Ovary (tissue), 9 donors: ENCODE measurements around the gene PBX1. TPM values are rescaled to one million over a fixed set of nuclear protein-coding genes. Genes with fewer than 3 reads are reported as not detected.

Experiments used
- DNase-seq, 5 donors: peaks; one replicate each; pipeline ENCODE4 v3.0.0-alpha.2; 2019 to 2020
- H3K27ac ChIP-seq, 2 donors: fragments of 200-600 bp; one replicate each; pipeline versions ENCODE4 v1.5.1 to v1.8.0; 2019 to 2022
- H3K27me3 ChIP-seq: fragments of 200-600 bp; one replicate; pipeline ENCODE4 v1.8.0; 2022
- H3K36me3 ChIP-seq: fragments of 200-600 bp; sonication (generic); one replicate; pipeline ENCODE4 v1.5.1; 2019
- H3K4me1 ChIP-seq: one replicate; pipeline ENCODE4 v1.8.1; 2013; ENCODE audit warnings: mild to moderate bottlenecking, moderate library complexity; ENCODE audit not compliant: insufficient read depth
- H3K4me3 ChIP-seq: fragments of 200-600 bp; sonication (generic); one replicate; pipeline ENCODE4 v1.5.1; 2017
- H3K9me3 ChIP-seq, 2 donors: fragments of 200-600 bp in 1 of 2; sonication (generic) in 1 of 2; one replicate each; pipeline versions ENCODE4 v1.5.1 to v1.8.1; 2013 to 2019; ENCODE audit warnings: mild to moderate bottlenecking in 1 of 2, moderate library complexity in 1 of 2
- EP300 ChIP-seq: sonication (generic); formaldehyde crosslinking; IDR thresholded peaks from one replicate; pipeline ENCODE4 v1.6.1; 2017; ENCODE audit warnings: antibody characterized with exemption
- POLR2A ChIP-seq: fragments of 450-650 bp; IDR thresholded peaks from one replicate; pipeline ENCODE4 v1.6.1; 2017; ENCODE audit warnings: antibody characterized with exemption, mild to moderate bottlenecking, moderate library complexity
- WGBS, 3 donors: extraction: QIAGEN DNeasy Blood & Tissue Kit in 1 of 3; methylation state at CpG; one replicate each; pipeline versions ENCODE4 v1.1.5 to v1.1.7; 2013 to 2017; 5-methylcytosine and 5-hydroxymethylcytosine counted together
- intact Hi-C, 4 donors: fragments of 100-400 bp; cut with DNase I; formaldehyde crosslinking; loops; one replicate each; pipeline versions ENCODE4 v1.11.0 to v1.15.1; 2022 to 2023
- polyA plus RNA-seq, 2 donors: library from polyadenylated mRNA; stranded (reverse); fragments of 200-250 nt in 1 of 2; fragments of 350-450 nt in 1 of 2; fragmentation: Illumina TruSeq in 1 of 2; extraction: RNeasy Lipid Tissue Mini Kit (QIAGEN cat#74804) in 1 of 2; gene quantifications; one replicate each; pipeline ENCODE4 v1.2.3, GENCODE V29; 2013 to 2014
- total RNA-seq, 7 donors: library from RNA; depleted of rRNA in 2 of 7; stranded (reverse); fragments of >200 nt in 2 of 7; fragmentation: NEBNext Ultra II Directional in 3 of 7; extraction: Animal tissue kit (Norgen Biotek cat#: 25700) in 3 of 7; gene quantifications; one replicate each; pipeline versions ENCODE4 v1.1.0 to v1.2.4, GENCODE V29; 2016 to 2023
- TF ChIP-seq, protein P1 (sequence below), 3 donors: fragments of 450-650 bp in 2 of 3; fragments of 200-600 bp in 1 of 3; IDR thresholded peaks; one replicate each; pipeline versions ENCODE4 v1.5.1 to v1.8.0; 2016 to 2022; ENCODE audit warnings: antibody characterized with exemption in 3 of 3, mild to moderate bottlenecking in 1 of 3
- donor health status: DM: no; HTN: no; CAD: no; lungs with moderate emphysema.
- donor health status: DM: no; HTN: no; CAD: no.
- donor health status: Bipolar disorder and iron deficiency.
- donor health status: DM: yes; HTN: yes; CAD: no.
- donor health status: DM: no; HTN: no; CAD: no.
- donor health status: DM: yes; HTN: yes; CAD: no.

PBX1 gene
- total and polyA plus RNA-seq, 9 donors: 43.7 to 220 (median 142) TPM

DNA sequence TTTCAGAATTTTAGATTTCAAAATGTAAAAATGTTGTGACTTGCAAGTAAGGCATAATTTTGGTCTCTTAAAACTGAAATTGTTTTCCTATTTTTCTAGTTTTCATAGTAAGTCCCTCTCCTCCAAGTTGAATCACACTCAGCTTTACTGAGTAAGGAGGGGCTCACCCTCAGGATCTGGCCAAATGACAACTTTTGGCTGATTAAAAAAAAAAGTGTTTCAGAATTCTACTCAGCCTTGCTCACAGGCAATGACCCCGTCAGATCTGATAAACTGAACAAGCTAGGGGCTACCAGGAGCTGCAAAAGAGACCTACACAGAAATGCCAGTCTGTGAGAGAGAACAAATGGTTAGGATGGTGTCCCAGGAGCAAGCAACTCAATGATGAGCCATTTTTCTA is 159.8 kb downstream of the PBX1 start:
- Histone ChIP-seq H3K36me3 (no peaks in the 10 kb centered on the region), H3K4me1 (peaks cover 25% of the 10 kb centered on the region), H3K27me3 (no peaks in the 10 kb centered on the region), H3K4me3 (no peak overlapping the region), H3K27ac (peak overlapping the region in 1 of 2 donors; percentile 53), H3K9me3 (no peaks in the 10 kb centered on the region)
- DNase-seq: no peak
- no peak for TF ChIP-seq POLR2A
- TF ChIP-seq, protein P1, sequence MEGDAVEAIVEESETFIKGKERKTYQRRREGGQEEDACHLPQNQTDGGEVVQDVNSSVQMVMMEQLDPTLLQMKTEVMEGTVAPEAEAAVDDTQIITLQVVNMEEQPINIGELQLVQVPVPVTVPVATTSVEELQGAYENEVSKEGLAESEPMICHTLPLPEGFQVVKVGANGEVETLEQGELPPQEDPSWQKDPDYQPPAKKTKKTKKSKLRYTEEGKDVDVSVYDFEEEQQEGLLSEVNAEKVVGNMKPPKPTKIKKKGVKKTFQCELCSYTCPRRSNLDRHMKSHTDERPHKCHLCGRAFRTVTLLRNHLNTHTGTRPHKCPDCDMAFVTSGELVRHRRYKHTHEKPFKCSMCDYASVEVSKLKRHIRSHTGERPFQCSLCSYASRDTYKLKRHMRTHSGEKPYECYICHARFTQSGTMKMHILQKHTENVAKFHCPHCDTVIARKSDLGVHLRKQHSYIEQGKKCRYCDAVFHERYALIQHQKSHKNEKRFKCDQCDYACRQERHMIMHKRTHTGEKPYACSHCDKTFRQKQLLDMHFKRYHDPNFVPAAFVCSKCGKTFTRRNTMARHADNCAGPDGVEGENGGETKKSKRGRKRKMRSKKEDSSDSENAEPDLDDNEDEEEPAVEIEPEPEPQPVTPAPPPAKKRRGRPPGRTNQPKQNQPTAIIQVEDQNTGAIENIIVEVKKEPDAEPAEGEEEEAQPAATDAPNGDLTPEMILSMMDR (IDR thresholded peaks at IDR 0.05): no peak
- intact Hi-C loops: loop anchor here in 1 of 4 donors (10.0 kb wide), 1 partner anchor 66 kb away; no protein-coding TSS in a partner anchor
- 14 to 27% (median 19%) methylated on average over 1 of the region's 1 CpG for WGBS, 3 donors

DNA sequence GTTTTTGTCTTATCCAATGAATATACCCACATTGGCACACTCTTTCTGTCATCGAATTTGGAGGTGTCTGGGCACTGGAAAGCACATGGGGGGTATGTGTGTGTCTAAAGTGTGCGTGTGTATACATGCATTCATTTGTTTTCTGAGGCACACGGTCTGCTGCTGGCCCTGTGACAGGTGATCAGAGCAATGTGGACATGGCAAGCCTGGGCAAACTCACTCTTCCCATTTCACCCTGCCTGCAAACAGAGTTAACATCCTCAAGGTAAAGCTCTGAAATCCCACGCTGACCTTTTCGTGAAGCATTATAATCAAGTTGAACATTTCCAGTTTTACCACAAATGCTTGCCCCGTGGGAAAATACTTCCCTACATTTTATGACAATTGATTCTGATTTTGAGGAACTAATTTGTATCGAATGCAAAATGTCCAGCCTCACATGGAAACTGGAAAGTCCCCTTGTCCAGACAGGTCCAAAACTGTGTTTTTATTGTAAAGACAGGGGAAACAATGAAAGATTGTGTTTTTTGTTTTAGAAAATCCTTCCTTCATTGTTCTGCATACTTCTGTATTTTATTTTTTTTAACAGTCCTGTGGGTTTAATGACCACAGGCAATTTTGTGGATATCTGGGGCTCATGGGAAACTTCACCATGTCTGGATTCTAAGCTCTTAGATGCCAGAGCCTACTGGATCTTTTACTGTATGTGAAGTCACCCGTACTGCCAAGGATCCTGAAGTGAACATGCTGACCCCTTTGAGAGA is 160.9 kb downstream of the PBX1 start:
- DNase-seq: no peak
- no peak overlapping the region for H3K27ac ChIP-seq

DNA sequence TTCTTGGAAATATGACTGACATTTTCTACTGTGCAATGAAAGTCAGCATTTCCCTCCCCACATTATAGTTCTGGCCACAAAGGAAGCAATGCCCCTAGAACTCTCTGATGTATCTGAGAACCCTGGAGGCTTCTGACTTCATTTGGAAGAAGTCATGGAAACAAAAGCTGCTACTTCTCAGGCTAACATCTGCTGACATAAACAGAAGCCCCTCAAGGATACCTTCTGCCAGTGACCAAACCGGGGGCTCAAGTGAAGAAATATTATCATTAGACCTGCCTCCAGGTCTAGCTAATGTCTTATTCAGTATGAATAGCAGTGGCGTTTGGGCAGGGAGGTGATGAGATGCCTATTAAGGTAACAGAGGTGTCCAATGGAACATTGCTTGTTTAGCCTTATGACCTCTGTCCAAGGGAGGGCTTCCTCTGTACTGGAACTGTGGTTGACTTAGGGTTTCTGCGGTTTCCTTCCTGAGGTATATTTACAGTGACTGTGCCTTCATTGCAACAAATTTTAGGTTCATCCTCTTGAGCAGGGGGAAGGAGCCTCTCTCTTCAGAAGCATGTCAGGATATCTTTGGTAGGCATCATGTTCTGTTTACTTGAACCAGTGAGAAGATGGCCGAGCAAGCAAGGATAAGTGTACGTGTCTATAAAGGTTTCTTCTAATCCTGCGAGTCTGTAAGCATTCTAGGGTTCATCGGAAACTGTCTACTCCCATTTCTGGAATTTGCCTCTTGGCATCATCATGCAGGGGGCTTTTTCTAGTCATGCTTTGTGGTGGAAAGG is 161.7 kb downstream of the PBX1 start:
- intact Hi-C loops: loop anchor here in 1 of 4 donors (10.0 kb wide), 1 partner anchor 64 kb away; no protein-coding TSS in a partner anchor
- TF ChIP-seq, protein P1 (IDR thresholded peaks at IDR 0.05): no peak
- no peak for TF ChIP-seq EP300
- no peak for TF ChIP-seq POLR2A
- H3K4me1 ChIP-seq: peaks cover 30% of the 10 kb centered on the region
- H3K27ac ChIP-seq: no peak overlapping the region
- 57 to 68% (median 66%) methylated on average over 7 of the region's 7 CpGs for WGBS, 3 donors
- no peak overlapping the region for H3K4me3 ChIP-seq
- no peaks in the 10 kb centered on the region for H3K36me3 ChIP-seq
- DNase-seq: no peak
- H3K9me3 ChIP-seq: no peaks in the 10 kb centered on the region
- no peaks in the 10 kb centered on the region for H3K27me3 ChIP-seq

More for the DNA sequence above, 160.9 kb downstream of the PBX1 start:
- 68 to 80% (median 79%) methylated on average over 8 of the region's 8 CpGs for WGBS, 3 donors
- no peaks in the 10 kb centered on the region for H3K9me3 ChIP-seq
- no peaks in the 10 kb centered on the region for H3K27me3 ChIP-seq
- H3K4me1 ChIP-seq: peaks cover 25% of the 10 kb centered on the region
- no peaks in the 10 kb centered on the region for H3K36me3 ChIP-seq
- H3K4me3 ChIP-seq: no peak overlapping the region
- TF ChIP-seq, protein P1 (IDR thresholded peaks at IDR 0.05): no peak
- TF ChIP-seq POLR2A (no peak), EP300 (no peak)
- intact Hi-C loops: loop anchor here in 2 of 4 donors (10.0 kb wide), 1 partner anchor 65 kb away; no protein-coding TSS in a partner anchor

DNA sequence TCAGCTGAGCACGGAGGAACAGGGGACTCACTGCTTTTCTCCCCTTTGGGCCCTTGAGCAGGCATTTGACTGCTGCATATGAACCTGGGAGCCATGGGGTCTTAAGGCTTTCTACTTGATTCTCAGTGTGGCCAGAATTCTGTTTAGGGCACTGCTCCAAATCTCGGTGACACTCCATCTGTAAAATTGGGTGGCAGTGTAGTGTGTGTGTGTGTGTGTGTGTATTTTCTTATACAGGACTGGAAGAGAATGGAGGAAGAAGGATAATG is 162.2 kb downstream of the PBX1 start:
- TF ChIP-seq, protein P1 (IDR thresholded peaks at IDR 0.05): no peak
- DNase-seq: no peak
- no peaks in the 10 kb centered on the region for H3K9me3 ChIP-seq
- H3K36me3 ChIP-seq: no peaks in the 10 kb centered on the region
- H3K4me1 ChIP-seq: peaks cover 28% of the 10 kb centered on the region
- 20 to 37% (median 27%) methylated on average over 2 of the region's 2 CpGs for WGBS, 3 donors
- H3K27ac ChIP-seq: no peak overlapping the region
- intact Hi-C loops: loop anchor here in 1 of 4 donors (10.0 kb wide), 1 partner anchor 64 kb away; no protein-coding TSS in a partner anchor
- H3K4me3 ChIP-seq: no peak overlapping the region
- H3K27me3 ChIP-seq: no peaks in the 10 kb centered on the region
